Loucy (cell line): ENCODE data around the gene FRRS1L.

Experiments
- H2AFZ ChIP-seq: fragments of 200-600 bp; sonication (generic); 2 replicates; pipeline ENCODE4 v1.6.0; 2016; ENCODE audit warnings: antibody characterized with exemption, mild to moderate bottlenecking, low read length, moderate library complexity
- H3F3A ChIP-seq: fragments of 200-600 bp; 2 replicates; pipeline ENCODE4 v1.6.0; 2016; ENCODE audit warnings: antibody characterized with exemption, low read depth, mild to moderate bottlenecking
- H3K27me3 ChIP-seq: fragments of 200-600 bp; sonication (generic); 2 replicates; pipeline ENCODE4 v1.6.1; 2014; ENCODE audit warnings: low read length, mild to moderate bottlenecking; ENCODE audit not compliant: insufficient read depth, poor library complexity, severe bottlenecking
- H3K36me3 ChIP-seq: fragments of 200-600 bp; sonication (generic); 2 replicates; pipeline ENCODE4 v1.6.1; 2016; ENCODE audit warnings: low read length; ENCODE audit not compliant: insufficient read depth
- H3K4me1 ChIP-seq: fragments of 200-600 bp; sonication (generic); 2 replicates; pipeline ENCODE4 v1.5.1; 2014; ENCODE audit warnings: low read length, mild to moderate bottlenecking; ENCODE audit not compliant: insufficient read depth, poor library complexity, severe bottlenecking
- H3K4me2 ChIP-seq: fragments of 200-600 bp; sonication (generic); 2 replicates; pipeline ENCODE4 v1.6.0; 2014; ENCODE audit warnings: antibody characterized with exemption, low read length, low read depth, mild to moderate bottlenecking; ENCODE audit not compliant: poor library complexity, severe bottlenecking
- H3K4me3 ChIP-seq: fragments of 200-600 bp; sonication (generic); 2 replicates; pipeline ENCODE4 v1.5.1; 2014; ENCODE audit warnings: low read length, mild to moderate bottlenecking, mixed read lengths; ENCODE audit not compliant: poor library complexity, severe bottlenecking
- H3K79me2 ChIP-seq: fragments of 200-600 bp; sonication (generic); 2 replicates; pipeline ENCODE4 v1.6.1; 2014; ENCODE audit warnings: low read length; ENCODE audit not compliant: insufficient read depth
- H3K9ac ChIP-seq: fragments of 200-600 bp; sonication (generic); 2 replicates; pipeline ENCODE4 v1.6.0; 2014; ENCODE audit warnings: mild to moderate bottlenecking, low read depth, low read length, moderate library complexity; ENCODE audit not compliant: poor library complexity, severe bottlenecking
- H3K9me2 ChIP-seq: fragments of 200-600 bp; sonication (generic); replicated peaks from 2 replicates; pipeline ENCODE4 v1.6.1; 2016; ENCODE audit warnings: low read depth, low read length, mixed read lengths
- H3K9me3 ChIP-seq: fragments of 200-600 bp; sonication (generic); 2 replicates; pipeline ENCODE4 v1.6.1; 2014; ENCODE audit warnings: mild to moderate bottlenecking, antibody characterized with exemption, low read length, low read depth; ENCODE audit not compliant: insufficient read depth
- H4K20me1 ChIP-seq: fragments of 200-600 bp; sonication (generic); 2 replicates; pipeline ENCODE4 v1.6.0; 2014; ENCODE audit warnings: antibody characterized with exemption, low read length, mild to moderate bottlenecking; ENCODE audit not compliant: insufficient read depth, poor library complexity, severe bottlenecking
- EZH2phosphoT487 ChIP-seq: fragments of 200-600 bp; IDR thresholded peaks from 2 replicates; pipeline ENCODE4 v1.6.1; 2018; ENCODE audit warnings: antibody characterized with exemption, mild to moderate bottlenecking, moderate library complexity, borderline replicate concordance
- TF ChIP-seq, protein P1 (sequence below): fragments of 200-600 bp; sonication (generic); conservative IDR thresholded peaks from 2 replicates; pipeline ENCODE4 v1.5.1; 2014; ENCODE audit warnings: mild to moderate bottlenecking, antibody characterized with exemption, low read length

Gene FRRS1L

DNA sequence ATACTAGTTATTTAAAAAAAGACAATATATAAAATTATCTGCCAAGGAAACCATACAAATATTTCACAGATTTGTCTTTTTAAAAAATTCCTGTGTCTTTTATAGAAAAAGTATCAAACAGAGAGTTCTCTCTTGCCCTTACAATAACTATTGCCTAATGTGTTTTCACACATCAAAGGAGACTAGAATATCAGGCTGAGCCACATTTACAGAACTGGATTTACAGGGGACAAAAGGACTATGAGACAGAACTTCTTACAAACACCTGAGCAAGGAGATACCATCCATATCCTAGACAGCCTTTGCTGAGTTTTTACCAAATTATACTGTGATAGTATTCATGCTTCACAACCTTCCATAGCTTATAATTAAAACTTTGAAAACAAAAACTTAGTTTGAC, 81.5 kb downstream of the FRRS1L start:
- no peaks in the 10 kb centered on the region for H3K4me1 ChIP-seq
- no peak overlapping the region for H3K9ac ChIP-seq
- H3K36me3 ChIP-seq: peaks cover 70% of the 10 kb centered on the region; the same call in 1 of the 2 replicates
- no peaks in the 10 kb centered on the region for H3F3A ChIP-seq
- TF ChIP-seq, protein P1, sequence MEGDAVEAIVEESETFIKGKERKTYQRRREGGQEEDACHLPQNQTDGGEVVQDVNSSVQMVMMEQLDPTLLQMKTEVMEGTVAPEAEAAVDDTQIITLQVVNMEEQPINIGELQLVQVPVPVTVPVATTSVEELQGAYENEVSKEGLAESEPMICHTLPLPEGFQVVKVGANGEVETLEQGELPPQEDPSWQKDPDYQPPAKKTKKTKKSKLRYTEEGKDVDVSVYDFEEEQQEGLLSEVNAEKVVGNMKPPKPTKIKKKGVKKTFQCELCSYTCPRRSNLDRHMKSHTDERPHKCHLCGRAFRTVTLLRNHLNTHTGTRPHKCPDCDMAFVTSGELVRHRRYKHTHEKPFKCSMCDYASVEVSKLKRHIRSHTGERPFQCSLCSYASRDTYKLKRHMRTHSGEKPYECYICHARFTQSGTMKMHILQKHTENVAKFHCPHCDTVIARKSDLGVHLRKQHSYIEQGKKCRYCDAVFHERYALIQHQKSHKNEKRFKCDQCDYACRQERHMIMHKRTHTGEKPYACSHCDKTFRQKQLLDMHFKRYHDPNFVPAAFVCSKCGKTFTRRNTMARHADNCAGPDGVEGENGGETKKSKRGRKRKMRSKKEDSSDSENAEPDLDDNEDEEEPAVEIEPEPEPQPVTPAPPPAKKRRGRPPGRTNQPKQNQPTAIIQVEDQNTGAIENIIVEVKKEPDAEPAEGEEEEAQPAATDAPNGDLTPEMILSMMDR: no peak
- TF ChIP-seq EZH2phosphoT487: no peak
- no peak overlapping the region for H3K4me2 ChIP-seq
- H3K9me3 ChIP-seq: no peaks in the 10 kb centered on the region
- no peaks in the 10 kb centered on the region for H3K27me3 ChIP-seq
- no peaks in the 10 kb centered on the region for H3K9me2 ChIP-seq
- no peak overlapping the region for H3K4me3 ChIP-seq
- H2AFZ ChIP-seq: no peak overlapping the region
- H4K20me1 ChIP-seq: no peaks in the 10 kb centered on the region
- H3K79me2 ChIP-seq: no peaks in the 10 kb centered on the region; the same call in 1 of the 2 replicates

DNA sequence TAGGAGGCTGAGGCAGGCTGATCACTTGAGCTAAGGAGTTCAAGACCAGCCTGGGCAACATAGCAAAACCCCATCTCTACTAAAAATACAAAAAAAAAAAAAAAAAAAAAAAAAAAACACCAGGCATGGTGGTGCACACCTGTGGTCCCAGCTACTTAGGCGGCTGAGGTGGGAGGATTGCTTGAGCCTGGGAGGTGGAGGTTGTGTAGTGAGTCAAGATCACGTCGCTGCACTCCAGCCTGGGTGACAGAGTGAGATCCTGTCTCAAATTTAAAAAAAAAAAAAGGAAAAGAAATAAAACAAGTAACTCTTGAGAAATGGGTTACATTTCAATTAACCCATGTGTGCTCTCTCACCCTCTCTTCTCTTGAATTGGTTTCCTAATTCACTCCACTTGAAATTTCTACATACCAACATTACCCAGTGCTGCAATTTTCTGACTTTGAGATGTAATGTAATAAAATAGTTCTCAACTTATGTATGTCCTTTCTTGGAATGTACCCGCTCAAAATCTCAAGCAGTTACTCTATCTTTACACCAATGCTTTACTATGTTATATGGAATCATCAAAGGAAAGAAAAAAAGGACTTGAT, 83.1 kb downstream of the FRRS1L start:
- Histone ChIP-seq H3K4me3 (no peak overlapping the region), H3K79me2 (no peaks in the 10 kb centered on the region; the same call in 1 of the 2 replicates), H3K27me3 (no peaks in the 10 kb centered on the region), H4K20me1 (no peaks in the 10 kb centered on the region), H3F3A (no peaks in the 10 kb centered on the region), H3K9me2 (no peaks in the 10 kb centered on the region), H3K9ac (no peak overlapping the region), H3K9me3 (no peaks in the 10 kb centered on the region), H3K4me1 (no peaks in the 10 kb centered on the region), H3K4me2 (no peak overlapping the region), H3K36me3 (peaks cover 77% of the 10 kb centered on the region), H2AFZ (no peak overlapping the region)
- no peak for TF ChIP-seq EZH2phosphoT487
- TF ChIP-seq, protein P1: no peak

DNA sequence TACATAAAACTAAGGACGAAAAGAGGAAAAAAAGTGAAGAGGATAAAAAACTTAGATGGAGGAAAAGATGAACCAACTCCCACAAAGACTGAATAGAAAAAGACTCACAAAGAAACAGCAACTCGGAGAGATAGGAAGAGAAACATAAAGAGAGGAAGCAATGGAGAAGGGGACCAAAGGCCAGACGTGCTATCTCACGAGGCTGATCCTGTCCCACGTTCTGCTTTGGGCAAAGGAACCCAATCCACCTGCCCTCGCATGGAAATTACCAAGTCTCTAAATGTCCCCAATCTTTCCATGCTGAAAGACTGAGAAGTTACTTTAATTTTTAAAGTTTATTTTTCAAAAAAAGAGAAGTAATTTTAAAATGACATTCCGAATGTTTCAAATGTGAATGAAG, 83.9 kb downstream of the FRRS1L start:
- no peak overlapping the region for H3K4me2 ChIP-seq
- H3K9ac ChIP-seq: no peak overlapping the region
- no peaks in the 10 kb centered on the region for H3K27me3 ChIP-seq
- H4K20me1 ChIP-seq: no peaks in the 10 kb centered on the region
- H3K4me3 ChIP-seq: no peak overlapping the region
- H3K36me3 ChIP-seq: peaks cover 77% of the 10 kb centered on the region
- no peaks in the 10 kb centered on the region for H3K4me1 ChIP-seq
- no peak overlapping the region for H2AFZ ChIP-seq
- no peaks in the 10 kb centered on the region for H3F3A ChIP-seq
- H3K9me2 ChIP-seq: no peaks in the 10 kb centered on the region
- no peaks in the 10 kb centered on the region for H3K9me3 ChIP-seq
- TF ChIP-seq EZH2phosphoT487: no peak
- TF ChIP-seq, protein P1: no peak
- H3K79me2 ChIP-seq: no peaks in the 10 kb centered on the region; the same call in 1 of the 2 replicates
